SK-N-SH (cell line): ENCODE measurements around the gene BEGAIN. TPM values are rescaled to one million over a fixed set of nuclear protein-coding genes. Genes with fewer than 3 reads are reported as not detected.

Source experiments
- CTCF ChIA-PET: fragments of 300-600, 350-600 bp; formaldehyde crosslinking; extraction: SDS; loops from one replicate; lab custom pipeline; 2021; lab: Yijun Ruan, JAX
- POLR2A ChIA-PET: fragments of 350-600 bp; sonication (Branson Sonifier 250); formaldehyde crosslinking; extraction: SDS; loops from one replicate; lab custom pipeline; 2020; ENCODE audit warnings: antibody characterized with exemption, inconsistent platforms; lab: Yijun Ruan, JAX
- DNase-seq: peaks from one replicate; pipeline ENCODE4 v3.0.0; 2012
- H2AFZ ChIP-seq: fragments of 200-600 bp; sonication (generic); 2 replicates; pipeline ENCODE4 v1.8.1; 2016; ENCODE audit warnings: antibody characterized with exemption, mild to moderate bottlenecking, low read depth
- H3F3A ChIP-seq: fragments of 200-600 bp; sonication (generic); replicated peaks from 2 replicates; pipeline ENCODE3; 2016; ENCODE audit warnings: antibody characterized with exemption, mild to moderate bottlenecking; ENCODE audit not compliant: insufficient read depth
- H3K27ac ChIP-seq, 2 experiments: fragments of 200-500 bp in 1 of 2; fragments of 200-600 bp in 1 of 2; sonication (Bioruptor generic) in 1 of 2; sonication (generic), shearing (Covaris generic) in 1 of 2; 2 replicates each; pipeline versions ENCODE4 v1.5.1 to v1.6.1; 2014 to 2016; ENCODE audit warnings: low read depth in 2 of 2, inconsistent platforms in 1 of 2, low read length in 1 of 2, mild to moderate bottlenecking in 1 of 2, mixed read lengths in 1 of 2
- H3K27me3 ChIP-seq: fragments of 200-600 bp; sonication (generic), shearing (Covaris generic); 2 replicates; pipeline ENCODE4 v1.6.1; 2016; ENCODE audit warnings: mixed run types; ENCODE audit not compliant: insufficient read depth
- H3K36me3 ChIP-seq, 2 experiments: fragments of 200-500 bp in 1 of 2; fragments of 200-600 bp in 1 of 2; sonication (Bioruptor generic) in 1 of 2; sonication (generic) in 1 of 2; replicated peaks in 1 of 2; 2 replicates each; pipeline versions ENCODE3 to v1.5.1; 2014 to 2016; ENCODE audit warnings: low read length in 1 of 2, mild to moderate bottlenecking in 1 of 2; ENCODE audit not compliant: insufficient read depth in 2 of 2, control insufficient read depth in 1 of 2
- H3K4me1 ChIP-seq, 2 experiments: fragments of 200-500 bp in 1 of 2; fragments of 200-600 bp in 1 of 2; sonication (Bioruptor generic) in 1 of 2; sonication (generic), shearing (Covaris generic) in 1 of 2; 2 replicates each; pipeline versions ENCODE4 v1.5.1 to v1.6.1; 2014 to 2016; ENCODE audit warnings: low read depth in 1 of 2, low read length in 1 of 2, mixed run types in 1 of 2; ENCODE audit not compliant: insufficient read depth in 2 of 2, control insufficient read depth in 1 of 2
- H3K4me2 ChIP-seq: fragments of 200-600 bp; sonication (generic), shearing (Covaris generic); 2 replicates; pipeline ENCODE4 v1.6.1; 2017; ENCODE audit warnings: mixed run types
- H3K4me3 ChIP-seq, 2 experiments: fragments of 200-500 bp in 1 of 2; fragments of 200-600 bp in 1 of 2; sonication (Bioruptor generic) in 1 of 2; sonication (generic), shearing (Covaris generic) in 1 of 2; 2 replicates each; pipeline versions ENCODE4 v1.5.1 to v1.8.1; 2014 to 2016; ENCODE audit warnings: low read depth in 2 of 2, inconsistent platforms in 1 of 2, low read length in 1 of 2, mild to moderate bottlenecking in 1 of 2, mixed read lengths in 1 of 2, moderate library complexity in 1 of 2
- H3K79me2 ChIP-seq: fragments of 200-600 bp; sonication (generic); 2 replicates; pipeline ENCODE4 v1.8.1; 2017; ENCODE audit warnings: mild to moderate bottlenecking; ENCODE audit not compliant: insufficient read depth
- H3K9ac ChIP-seq: fragments of 200-600 bp; sonication (generic); 2 replicates; pipeline ENCODE4 v1.6.1; 2017; ENCODE audit warnings: mixed run types
- H3K9me2 ChIP-seq: fragments of 200-600 bp; sonication (generic); 2 replicates; pipeline ENCODE4 v1.6.1; 2017; ENCODE audit warnings: mixed run types
- H3K9me3 ChIP-seq: fragments of 200-600 bp; sonication (generic); 2 replicates; pipeline ENCODE4 v1.6.1; 2017; ENCODE audit warnings: mixed run types, mild to moderate bottlenecking, moderate library complexity
- H4K20me1 ChIP-seq: fragments of 200-600 bp; sonication (generic); 2 replicates; pipeline ENCODE4 v1.6.1; 2017; ENCODE audit warnings: mild to moderate bottlenecking, mixed run types; ENCODE audit not compliant: insufficient read depth
- EZH2phosphoT487 ChIP-seq: fragments of 200-600 bp; sonication (generic); IDR thresholded peaks from 2 replicates; pipeline ENCODE4 v1.6.1; 2017; ENCODE audit warnings: low read depth, mixed run types, mild to moderate bottlenecking, antibody characterized with exemption, moderate library complexity, borderline replicate concordance
- GATA2 ChIP-seq: sonication (generic); formaldehyde crosslinking; IDR thresholded peaks from 2 replicates; pipeline ENCODE4 v1.5.0; 2020; ENCODE audit warnings: mild to moderate bottlenecking, missing genetic modification reagents
- JUND ChIP-seq: IDR thresholded peaks from 2 replicates; pipeline ENCODE4 v1.4.0; 2012
- MEF2A ChIP-seq: IDR thresholded peaks from 2 replicates; pipeline ENCODE4 v1.4.0; 2012; ENCODE audit warnings: low read depth, borderline replicate concordance
- MXI1 ChIP-seq: IDR thresholded peaks from 2 replicates; pipeline ENCODE4 v1.6.1; 2012; ENCODE audit warnings: mild to moderate bottlenecking, low read depth, low read length, improper control_type of control experiment
- POLR2AphosphoS5 ChIP-seq: IDR thresholded peaks from 2 replicates; pipeline ENCODE4 v1.6.1; 2012; ENCODE audit warnings: low read depth, low read length
- RCOR1 ChIP-seq: fragments of 150-350 bp; IDR thresholded peaks from 2 replicates; pipeline ENCODE4 v1.6.1; 2017; ENCODE audit warnings: antibody characterized with exemption, low read length
- RFX5 ChIP-seq: IDR thresholded peaks from 2 replicates; pipeline ENCODE4 v1.6.1; 2012; ENCODE audit warnings: mild to moderate bottlenecking, improper control_type of control experiment, low read length
- SIN3A ChIP-seq: IDR thresholded peaks from 2 replicates; pipeline ENCODE4 v1.6.1; 2012; ENCODE audit warnings: low read depth, mild to moderate bottlenecking, low read length, moderate library complexity, borderline replicate concordance
- TAF1 ChIP-seq: IDR thresholded peaks from 2 replicates; pipeline ENCODE4 v1.6.1; 2012; ENCODE audit warnings: low read depth, mild to moderate bottlenecking, low read length, moderate library complexity, borderline replicate concordance
- TEAD4 ChIP-seq: IDR thresholded peaks from 2 replicates; pipeline ENCODE4 v1.4.0; 2012; ENCODE audit warnings: mild to moderate bottlenecking, borderline replicate concordance; ENCODE audit not compliant: insufficient read depth
- YY1 ChIP-seq: IDR thresholded peaks from 2 replicates; pipeline ENCODE4 v1.4.0; 2012; ENCODE audit warnings: low read depth, mild to moderate bottlenecking
- WGBS: methylation state at CpG from one replicate; pipeline ENCODE4 v1.1.6; 2017; ENCODE audit warnings: low lambda C conversion rate; 5-methylcytosine and 5-hydroxymethylcytosine counted together
- polyA plus RNA-seq, 3 experiments: library from polyadenylated mRNA; depleted of rRNA; stranded (reverse); fragments of >200 nt; gene quantifications; 2 replicates each; pipeline ENCODE4 v1.2.3, GENCODE V29; 2012
- TF ChIP-seq, protein P1 (sequence below): IDR thresholded peaks from 2 replicates; pipeline ENCODE4 v1.4.0; 2012; ENCODE audit warnings: low read depth, borderline replicate concordance
- TF ChIP-seq, protein P2 (sequence below): fragments of 200-600 bp; sonication (generic); IDR thresholded peaks from 2 replicates; pipeline ENCODE4 v1.6.1; 2017; ENCODE audit warnings: antibody characterized with exemption, mild to moderate bottlenecking, moderate library complexity
- TF ChIP-seq, protein P3 (sequence below): IDR thresholded peaks from 2 replicates; pipeline ENCODE4; 2012
- TF ChIP-seq, protein P4 (sequence below): IDR thresholded peaks from 2 replicates; pipeline ENCODE4 v1.4.0; 2012; ENCODE audit warnings: low read depth, borderline replicate concordance
- TF ChIP-seq, protein P5 (sequence below): fragments of 150-350 bp; IDR thresholded peaks from 2 replicates; pipeline ENCODE4 v1.6.1; 2016; ENCODE audit warnings: mild to moderate bottlenecking, low read depth, low read length

The BEGAIN gene
- polyA plus RNA-seq, 1 of the 3 experiments (the other 2 are of a cell fraction) = 4.2 TPM

DNA sequence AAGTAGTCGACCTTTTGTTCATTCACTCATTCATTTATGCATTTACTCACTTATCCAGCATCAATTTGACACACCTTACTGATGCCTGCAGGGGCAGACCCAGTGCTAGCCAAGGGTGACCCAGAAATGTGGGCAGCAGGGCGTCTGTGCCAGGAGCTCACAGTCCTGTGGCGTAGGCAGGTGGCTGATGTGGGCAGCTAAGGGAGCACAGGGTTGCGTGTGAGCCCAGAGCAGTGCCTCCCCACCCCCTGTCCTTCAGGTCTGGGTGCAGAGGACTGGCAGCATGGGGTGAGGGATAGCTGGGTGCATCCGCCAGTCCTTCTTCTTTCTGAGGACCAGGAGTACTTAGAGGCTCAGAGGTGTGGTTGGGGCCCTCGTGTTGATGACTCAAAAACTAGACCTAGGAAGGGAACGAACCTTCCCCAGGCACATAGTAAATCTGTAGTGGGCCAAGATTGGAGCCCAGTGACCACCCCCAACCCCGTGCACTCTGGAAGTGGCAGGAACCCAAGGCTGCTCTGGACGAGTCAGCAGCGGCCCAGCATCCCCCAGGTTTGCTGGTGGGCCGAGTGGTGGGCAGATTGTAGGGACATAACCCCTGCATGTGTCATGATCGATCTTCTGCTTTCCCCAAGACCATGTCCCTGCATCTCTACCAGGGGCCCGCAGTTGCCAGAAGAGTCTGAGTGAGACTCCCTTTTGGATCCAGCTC is 63.9 kb downstream of the BEGAIN start:
- WGBS = 72% methylated on average over 7 of the region's 13 CpGs

DNA sequence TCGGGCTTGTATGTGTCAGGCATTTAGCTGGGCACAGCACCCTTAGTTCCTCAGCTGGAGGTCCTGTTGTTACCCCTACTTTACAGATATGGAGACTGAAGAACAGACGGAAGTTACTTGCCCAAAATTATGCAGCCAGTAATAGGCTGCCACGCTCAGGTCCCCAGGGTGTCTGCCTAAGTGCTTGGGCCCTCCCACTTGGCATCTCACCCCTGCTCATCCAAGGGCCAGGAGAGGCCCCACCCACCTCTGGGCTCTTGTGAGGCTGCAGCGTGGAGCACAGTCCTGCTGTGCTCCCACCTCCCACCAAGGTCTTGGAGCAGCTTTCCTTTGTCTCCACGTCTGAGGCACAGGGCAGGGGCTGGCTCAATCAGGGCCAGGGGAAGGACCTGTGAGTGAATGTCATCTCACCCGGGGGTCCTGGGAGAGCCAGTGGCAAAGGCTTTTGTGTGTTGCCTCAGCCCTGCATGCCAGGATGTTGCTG is 64.6 kb downstream of the BEGAIN start:
- Histone ChIP-seq H3K36me3 (peaks cover 0 to 3% of the 10 kb centered on the region in 2 experiments), H3K27ac (no peak overlapping the region; a peak in 1 of 4 replicates), H3K9me3 (no peaks in the 10 kb centered on the region), H3K4me2 (no peak overlapping the region), H3F3A (no peaks in the 10 kb centered on the region), H3K79me2 (no peaks in the 10 kb centered on the region), H3K4me1 (peaks cover 0 to 20% of the 10 kb centered on the region in 2 experiments; a peak in 1 of 4 replicates), H3K9ac (no peak overlapping the region), H3K4me3 (no peak overlapping the region), H3K27me3 (no peaks in the 10 kb centered on the region), H4K20me1 (no peaks in the 10 kb centered on the region), H2AFZ (no peak overlapping the region), H3K9me2 (no peaks in the 10 kb centered on the region)
- CTCF ChIA-PET = interaction anchor here (0.9 to 1.9 kb wide), 2 partner anchors 10 to 17 kb away, joined by 4 read pairs; no protein-coding TSS in a partner anchor
- 92% methylated on average over 4 of the region's 6 CpGs for WGBS
- no peak for DNase-seq
- POLR2A ChIA-PET = no interaction called here
- TF ChIP-seq EZH2phosphoT487 (no peak), POLR2AphosphoS5 (no peak), MEF2A (no peak), RCOR1 (no peak), GATA2 (CRISPR knock-in tag) (no peak), JUND (no peak), TAF1 (no peak), YY1 (no peak), TEAD4 (no peak), MXI1 (no peak)
- TF ChIP-seq, protein P1, sequence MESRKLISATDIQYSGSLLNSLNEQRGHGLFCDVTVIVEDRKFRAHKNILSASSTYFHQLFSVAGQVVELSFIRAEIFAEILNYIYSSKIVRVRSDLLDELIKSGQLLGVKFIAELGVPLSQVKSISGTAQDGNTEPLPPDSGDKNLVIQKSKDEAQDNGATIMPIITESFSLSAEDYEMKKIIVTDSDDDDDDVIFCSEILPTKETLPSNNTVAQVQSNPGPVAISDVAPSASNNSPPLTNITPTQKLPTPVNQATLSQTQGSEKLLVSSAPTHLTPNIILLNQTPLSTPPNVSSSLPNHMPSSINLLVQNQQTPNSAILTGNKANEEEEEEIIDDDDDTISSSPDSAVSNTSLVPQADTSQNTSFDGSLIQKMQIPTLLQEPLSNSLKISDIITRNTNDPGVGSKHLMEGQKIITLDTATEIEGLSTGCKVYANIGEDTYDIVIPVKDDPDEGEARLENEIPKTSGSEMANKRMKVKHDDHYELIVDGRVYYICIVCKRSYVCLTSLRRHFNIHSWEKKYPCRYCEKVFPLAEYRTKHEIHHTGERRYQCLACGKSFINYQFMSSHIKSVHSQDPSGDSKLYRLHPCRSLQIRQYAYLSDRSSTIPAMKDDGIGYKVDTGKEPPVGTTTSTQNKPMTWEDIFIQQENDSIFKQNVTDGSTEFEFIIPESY = no peak
- TF ChIP-seq, protein P2, sequence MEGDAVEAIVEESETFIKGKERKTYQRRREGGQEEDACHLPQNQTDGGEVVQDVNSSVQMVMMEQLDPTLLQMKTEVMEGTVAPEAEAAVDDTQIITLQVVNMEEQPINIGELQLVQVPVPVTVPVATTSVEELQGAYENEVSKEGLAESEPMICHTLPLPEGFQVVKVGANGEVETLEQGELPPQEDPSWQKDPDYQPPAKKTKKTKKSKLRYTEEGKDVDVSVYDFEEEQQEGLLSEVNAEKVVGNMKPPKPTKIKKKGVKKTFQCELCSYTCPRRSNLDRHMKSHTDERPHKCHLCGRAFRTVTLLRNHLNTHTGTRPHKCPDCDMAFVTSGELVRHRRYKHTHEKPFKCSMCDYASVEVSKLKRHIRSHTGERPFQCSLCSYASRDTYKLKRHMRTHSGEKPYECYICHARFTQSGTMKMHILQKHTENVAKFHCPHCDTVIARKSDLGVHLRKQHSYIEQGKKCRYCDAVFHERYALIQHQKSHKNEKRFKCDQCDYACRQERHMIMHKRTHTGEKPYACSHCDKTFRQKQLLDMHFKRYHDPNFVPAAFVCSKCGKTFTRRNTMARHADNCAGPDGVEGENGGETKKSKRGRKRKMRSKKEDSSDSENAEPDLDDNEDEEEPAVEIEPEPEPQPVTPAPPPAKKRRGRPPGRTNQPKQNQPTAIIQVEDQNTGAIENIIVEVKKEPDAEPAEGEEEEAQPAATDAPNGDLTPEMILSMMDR = no peak
- TF ChIP-seq, protein P3, sequence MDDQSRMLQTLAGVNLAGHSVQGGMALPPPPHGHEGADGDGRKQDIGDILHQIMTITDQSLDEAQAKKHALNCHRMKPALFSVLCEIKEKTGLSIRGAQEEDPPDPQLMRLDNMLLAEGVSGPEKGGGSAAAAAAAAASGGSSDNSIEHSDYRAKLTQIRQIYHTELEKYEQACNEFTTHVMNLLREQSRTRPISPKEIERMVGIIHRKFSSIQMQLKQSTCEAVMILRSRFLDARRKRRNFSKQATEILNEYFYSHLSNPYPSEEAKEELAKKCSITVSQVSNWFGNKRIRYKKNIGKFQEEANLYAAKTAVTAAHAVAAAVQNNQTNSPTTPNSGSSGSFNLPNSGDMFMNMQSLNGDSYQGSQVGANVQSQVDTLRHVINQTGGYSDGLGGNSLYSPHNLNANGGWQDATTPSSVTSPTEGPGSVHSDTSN = no peak
- TF ChIP-seq, protein P4, sequence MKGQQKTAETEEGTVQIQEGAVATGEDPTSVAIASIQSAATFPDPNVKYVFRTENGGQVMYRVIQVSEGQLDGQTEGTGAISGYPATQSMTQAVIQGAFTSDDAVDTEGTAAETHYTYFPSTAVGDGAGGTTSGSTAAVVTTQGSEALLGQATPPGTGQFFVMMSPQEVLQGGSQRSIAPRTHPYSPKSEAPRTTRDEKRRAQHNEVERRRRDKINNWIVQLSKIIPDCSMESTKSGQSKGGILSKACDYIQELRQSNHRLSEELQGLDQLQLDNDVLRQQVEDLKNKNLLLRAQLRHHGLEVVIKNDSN = no peak
- TF ChIP-seq, protein P5, sequence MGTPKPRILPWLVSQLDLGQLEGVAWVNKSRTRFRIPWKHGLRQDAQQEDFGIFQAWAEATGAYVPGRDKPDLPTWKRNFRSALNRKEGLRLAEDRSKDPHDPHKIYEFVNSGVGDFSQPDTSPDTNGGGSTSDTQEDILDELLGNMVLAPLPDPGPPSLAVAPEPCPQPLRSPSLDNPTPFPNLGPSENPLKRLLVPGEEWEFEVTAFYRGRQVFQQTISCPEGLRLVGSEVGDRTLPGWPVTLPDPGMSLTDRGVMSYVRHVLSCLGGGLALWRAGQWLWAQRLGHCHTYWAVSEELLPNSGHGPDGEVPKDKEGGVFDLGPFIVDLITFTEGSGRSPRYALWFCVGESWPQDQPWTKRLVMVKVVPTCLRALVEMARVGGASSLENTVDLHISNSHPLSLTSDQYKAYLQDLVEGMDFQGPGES = no peak

More for the DNA sequence above, 63.9 kb downstream of the BEGAIN start:
- Histone ChIP-seq H3K79me2 (no peaks in the 10 kb centered on the region), H3K27ac (no peak overlapping the region; a peak in 1 of 4 replicates), H3K9me3 (no peaks in the 10 kb centered on the region), H3K4me1 (peaks cover 0 to 23% of the 10 kb centered on the region in 2 experiments; a peak in 1 of 4 replicates), H3K9ac (no peak overlapping the region), H3K4me2 (no peak overlapping the region), H3K4me3 (no peak overlapping the region), H3F3A (no peaks in the 10 kb centered on the region), H3K9me2 (no peaks in the 10 kb centered on the region), H3K27me3 (no peaks in the 10 kb centered on the region), H3K36me3 (peaks cover 0 to 3% of the 10 kb centered on the region in 2 experiments), H4K20me1 (no peaks in the 10 kb centered on the region), H2AFZ (no peak overlapping the region)
- TF ChIP-seq MXI1 (no peak), TEAD4 (no peak), YY1 (no peak), SIN3A (no peak), RFX5 (no peak)
- TF ChIP-seq, protein P4 = no peak
- ChIA-PET POLR2A (no interaction called here), CTCF (interaction anchor here (0.9 to 1.9 kb wide), 2 partner anchors 10 to 17 kb away, joined by 4 read pairs; no protein-coding TSS in a partner anchor)
- DNase-seq = no peak
